Neural progenitor cell (in vitro differentiated cells): ENCODE results near the gene FFAR3.

Experiments
- CTCF ChIP-seq: fragments of 200-600 bp; sonication (generic); IDR thresholded peaks from 2 replicates; pipeline ENCODE4 v1.5.1; 2017; ENCODE audit warnings: antibody characterized with exemption, mild to moderate bottlenecking
- EZH2 ChIP-seq: fragments of 200-600 bp; sonication (generic); IDR thresholded peaks from 2 replicates; pipeline ENCODE4 v1.6.1; 2017; ENCODE audit warnings: antibody characterized with exemption, mild to moderate bottlenecking, moderate library complexity

DNA sequence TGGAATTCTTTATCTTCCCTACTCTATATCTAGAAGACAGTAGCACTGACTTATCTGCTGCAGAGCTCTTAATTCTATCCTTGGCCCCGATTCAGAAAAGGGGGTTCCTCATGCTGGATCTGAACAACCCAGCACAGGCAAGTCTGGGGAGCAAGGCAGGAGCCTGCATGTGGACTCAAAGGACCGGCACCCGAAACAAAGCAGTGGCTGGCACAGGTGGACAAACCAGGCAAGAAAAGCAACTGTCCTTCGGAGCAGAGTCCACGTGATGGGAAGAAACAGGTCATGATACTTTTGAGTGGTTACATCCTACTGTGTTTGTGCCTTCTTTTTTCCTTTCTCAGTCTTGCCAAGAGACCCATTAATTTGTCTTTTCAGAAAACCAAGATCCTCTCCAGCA is 50.9 kb downstream of the FFAR3 start:
- TF ChIP-seq CTCF (no peak), EZH2 (no peak)
